ENCODE measurements around the gene CLTC.
"Not testable (repeated sequence)": the region's sequence is repeated elsewhere in the genome, so short reads cannot be mapped to it uniquely, and the experiment has no call there.

The CLTC gene

GRCh38 chr17:59634632-59635541 lies 15.2 kb downstream of the CLTC start:
- DNase-seq: no peak

- DNase-seq: no peak
These were observed 18.1 kb downstream of the CLTC start for GRCh38 chr17:59637611-59638310.

- DNase-seq: no peak
These were observed 18.9 kb downstream of the CLTC start for GRCh38 chr17:59638553-59638952.

- DNase-seq: no peak
These were observed 22.2 kb downstream of the CLTC start for GRCh38 chr17:59641799-59642484.

GRCh38 chr17:59642565-59642964 lies 22.9 kb downstream of the CLTC start:
- DNase-seq: no peak

GRCh38 chr17:59643159-59644140 lies 23.8 kb downstream of the CLTC start:
- DNase-seq: no peak

GRCh38 chr17:59647288-59647687 lies 27.6 kb downstream of the CLTC start:
- DNase-seq: no peak

GRCh38 chr17:59649886-59650285 lies 30.2 kb downstream of the CLTC start:
- no peak for DNase-seq

GRCh38 chr17:59650642-59651041 lies 30.9 kb downstream of the CLTC start:
- no peak for DNase-seq

GRCh38 chr17:59651346-59651745 lies 31.7 kb downstream of the CLTC start:
- DNase-seq: no peak

- DNase-seq: no peak
These were observed 32.4 kb downstream of the CLTC start for GRCh38 chr17:59652119-59652518.

GRCh38 chr17:59656624-59657023 lies 36.9 kb downstream of the CLTC start:
- DNase-seq: not testable (repeated sequence)

- no peak for DNase-seq
These were observed 46.5 kb downstream of the CLTC start for GRCh38 chr17:59666235-59666634.

- no peak for DNase-seq
These were observed 49.1 kb downstream of the CLTC start for GRCh38 chr17:59668816-59669215.

- DNase-seq: no peak
These were observed 49.7 kb downstream of the CLTC start for GRCh38 chr17:59669411-59669810.

- no peak for DNase-seq
These were observed 50.2 kb downstream of the CLTC start for GRCh38 chr17:59669944-59670343.

- no peak for DNase-seq
These were observed 51.7 kb downstream of the CLTC start for GRCh38 chr17:59671386-59671785.

- DNase-seq: no peak
These were observed 55.5 kb downstream of the CLTC start for GRCh38 chr17:59675231-59675630.

- DNase-seq: no peak
These were observed 57.0 kb downstream of the CLTC start for GRCh38 chr17:59676716-59677115.

- DNase-seq: no peak
These were observed 59.2 kb downstream of the CLTC start for GRCh38 chr17:59678918-59679317.

GRCh38 chr17:59680314-59680713 lies 60.6 kb downstream of the CLTC start:
- no peak for DNase-seq

GRCh38 chr17:59683283-59683682 lies 63.6 kb downstream of the CLTC start:
- DNase-seq: no peak

Measured in NCI-H1417 treated with DMSO at 0.1 percent for 48 hours (cell line).